ENCODE data around the gene HMCN2. TPM values are rescaled to one million over a fixed set of nuclear protein-coding genes. Genes with fewer than 3 reads are reported as not detected.

HMCN2 gene
- 4.1 TPM for polyA plus RNA-seq (2012; ENCODE audit: insufficient read depth, insufficient read length, low read depth)

DNA sequence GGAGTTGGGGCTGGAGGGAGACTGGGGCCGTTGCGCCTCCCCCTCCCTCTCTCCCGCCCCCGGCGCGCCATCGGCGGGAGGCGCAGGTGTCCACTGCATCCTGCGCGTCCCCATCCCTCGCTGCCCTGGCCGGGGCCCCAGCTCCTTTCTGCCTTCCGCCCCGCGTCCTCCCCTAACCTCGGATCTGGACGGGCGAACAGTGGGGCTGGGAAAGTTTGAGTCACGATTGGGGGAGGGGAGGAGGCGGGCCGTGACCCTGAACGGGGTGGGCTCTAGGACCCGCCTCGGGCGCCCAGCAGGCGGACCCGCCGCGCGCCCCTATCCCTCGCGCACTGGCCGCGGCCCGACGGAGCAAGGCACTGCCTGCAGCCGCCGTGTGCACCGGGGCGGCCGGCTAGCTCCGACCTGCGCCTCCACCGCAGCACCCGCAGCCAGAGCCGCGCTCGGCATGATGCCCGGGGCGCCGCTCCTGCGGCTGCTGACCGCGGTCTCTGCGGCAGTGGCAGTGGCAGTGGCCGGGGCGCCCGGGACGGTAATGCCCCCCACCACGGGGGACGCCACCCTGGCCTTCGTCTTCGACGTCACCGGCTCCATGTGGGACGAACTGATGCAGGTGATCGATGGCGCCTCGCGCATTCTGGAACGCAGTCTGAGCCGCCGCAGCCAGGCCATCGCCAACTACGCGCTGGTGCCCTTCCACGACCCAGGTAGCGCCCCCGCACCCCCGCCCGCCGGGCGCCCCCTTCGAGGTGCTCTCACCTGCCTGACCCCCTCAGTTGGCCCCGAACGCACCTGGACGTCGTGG lies at the start of gene HMCN2:
HMCN2 (plus strand) TSS at position 330 of the 805 bp plus-strand sequence; CDS start at position 449, 119 bp downstream.
- DNase-seq, result peak; percentile 76
- TF ChIP-seq CTCF (IDR thresholded peaks at IDR 0.05; ENCODE audit: low read depth, low read length), result no peak
- Histone ChIP-seq H3K36me3 (no peaks in the 10 kb centered on the region), H3K9me3 (no peaks in the 10 kb centered on the region), H3K4me1 (peaks cover 7% of the 10 kb centered on the region), H3K4me3 (ENCODE audit: low read depth, low read length) (peak within 1 kb of the TSS; percentile 46), H3K27me3 (no peaks in the 10 kb centered on the region)

DNA sequence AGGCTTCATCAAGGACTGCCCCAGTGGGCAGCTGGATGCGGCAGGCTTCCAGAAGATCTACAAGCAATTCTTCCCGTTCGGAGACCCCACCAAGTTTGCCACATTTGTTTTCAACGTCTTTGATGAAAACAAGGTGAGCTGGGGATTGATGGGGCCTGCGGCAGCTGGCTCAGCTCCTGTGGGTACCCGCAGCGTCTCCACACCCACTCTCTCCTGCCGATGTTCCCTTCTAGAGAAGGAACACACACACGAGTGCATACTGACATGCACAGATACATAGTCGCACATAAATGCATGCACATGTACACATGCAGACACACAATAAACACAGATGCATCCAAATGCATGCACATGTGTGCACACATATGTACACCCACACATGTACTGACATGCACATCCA lies 47.7 kb upstream of the HMCN2 start:
- TF ChIP-seq CTCF (IDR thresholded peaks at IDR 0.05; ENCODE audit: low read depth, low read length), result no peak
- peaks cover 29% of the 10 kb centered on the region for H3K36me3 ChIP-seq
- H3K4me1 ChIP-seq, result peaks cover 40% of the 10 kb centered on the region
- H3K27me3 ChIP-seq, result no peaks in the 10 kb centered on the region
- DNase-seq, result no peak
- H3K9me3 ChIP-seq, result no peaks in the 10 kb centered on the region
- no peak overlapping the region for H3K4me3 ChIP-seq (ENCODE audit: low read depth, low read length)

DNA sequence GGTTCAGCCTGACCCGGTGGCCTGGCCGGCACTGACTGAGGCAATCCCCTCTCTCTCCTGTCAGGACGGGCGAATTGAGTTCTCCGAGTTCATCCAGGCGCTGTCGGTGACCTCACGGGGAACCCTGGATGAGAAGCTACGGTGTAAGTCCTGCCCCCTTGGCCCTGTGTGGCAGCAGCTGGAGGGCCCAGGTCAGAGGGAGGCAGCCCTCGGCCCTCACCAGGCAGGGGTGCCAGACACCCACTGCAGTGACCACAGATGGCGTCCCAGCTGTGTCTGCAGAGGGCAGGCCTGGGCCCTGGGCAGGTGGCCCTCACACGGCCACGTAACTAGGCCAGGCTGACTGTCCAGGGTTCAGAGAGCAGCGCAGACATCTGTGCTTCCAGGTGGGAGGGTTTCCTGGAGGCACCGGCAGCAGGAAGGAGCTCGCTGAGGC lies 45.9 kb upstream of the HMCN2 start:
- H3K9me3 ChIP-seq, result no peaks in the 10 kb centered on the region

DNA sequence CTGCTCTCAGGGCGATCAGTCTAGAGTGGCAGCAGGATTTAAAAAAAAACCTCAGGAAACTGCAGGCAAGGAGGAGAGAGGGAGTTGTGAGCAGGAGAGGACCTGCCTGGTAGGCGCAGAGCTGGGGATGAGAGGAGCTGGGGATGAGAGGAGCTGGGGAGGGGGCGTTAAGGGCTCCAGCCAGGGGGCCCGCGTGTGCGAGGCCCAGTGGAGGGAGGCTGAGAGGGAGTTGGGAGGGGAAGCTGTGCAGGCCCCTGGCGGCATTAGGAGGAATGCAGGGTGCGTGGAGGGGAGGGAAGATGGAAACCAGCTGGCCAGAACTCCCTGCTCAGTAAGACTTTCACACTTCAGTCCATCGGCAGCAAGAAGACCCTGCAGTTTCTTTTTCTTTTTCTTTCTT lies 45.2 kb upstream of the HMCN2 start:
- peak; percentile 56 for TF ChIP-seq CTCF (IDR thresholded peaks at IDR 0.05; ENCODE audit: low read depth, low read length)
- no peaks in the 10 kb centered on the region for H3K9me3 ChIP-seq
- H3K4me3 ChIP-seq (ENCODE audit: low read depth, low read length), result no peak overlapping the region
- DNase-seq, result peak; percentile 72
- no peaks in the 10 kb centered on the region for H3K27me3 ChIP-seq
- H3K36me3 ChIP-seq, result peaks cover 42% of the 10 kb centered on the region
- peaks cover 21% of the 10 kb centered on the region for H3K4me1 ChIP-seq

More for the DNA sequence above, 45.9 kb upstream of the HMCN2 start:
- Histone ChIP-seq H3K4me3 (ENCODE audit: low read depth, low read length) (no peak overlapping the region), H3K27me3 (no peaks in the 10 kb centered on the region), H3K36me3 (peaks cover 35% of the 10 kb centered on the region), H3K4me1 (peaks cover 27% of the 10 kb centered on the region)
- no peak for DNase-seq
- no peak for TF ChIP-seq CTCF (IDR thresholded peaks at IDR 0.05; ENCODE audit: low read depth, low read length)

DNA sequence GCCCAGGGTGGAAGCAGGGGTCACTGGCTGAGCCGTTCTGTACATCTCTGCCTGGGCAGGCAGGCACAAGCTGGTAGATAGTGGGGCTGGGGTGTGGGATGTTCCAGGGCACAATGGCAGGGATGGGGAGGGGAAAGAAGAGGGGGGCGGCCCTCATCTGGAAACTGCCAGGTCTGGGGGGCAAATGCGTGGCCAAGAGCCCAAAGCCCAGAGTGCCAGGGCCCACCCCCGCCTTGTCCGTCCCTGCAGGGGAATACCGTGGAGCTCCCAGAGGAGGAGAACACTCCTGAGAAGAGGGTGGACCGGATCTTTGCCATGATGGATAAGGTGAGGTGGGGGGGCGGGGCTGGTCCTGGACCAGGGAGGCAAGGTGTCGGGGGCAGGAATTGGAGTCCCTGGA lies 42.7 kb upstream of the HMCN2 start:
- H3K27me3 ChIP-seq, result no peaks in the 10 kb centered on the region
- TF ChIP-seq CTCF (IDR thresholded peaks at IDR 0.05; ENCODE audit: low read depth, low read length), result no peak
- H3K4me1 ChIP-seq, result peaks cover 11% of the 10 kb centered on the region
- DNase-seq, result no peak
- H3K9me3 ChIP-seq, result peaks cover 5% of the 10 kb centered on the region; the same call in 1 of the 2 replicates
- peaks cover 65% of the 10 kb centered on the region for H3K36me3 ChIP-seq
- no peak overlapping the region for H3K4me3 ChIP-seq (ENCODE audit: low read depth, low read length)

DNA sequence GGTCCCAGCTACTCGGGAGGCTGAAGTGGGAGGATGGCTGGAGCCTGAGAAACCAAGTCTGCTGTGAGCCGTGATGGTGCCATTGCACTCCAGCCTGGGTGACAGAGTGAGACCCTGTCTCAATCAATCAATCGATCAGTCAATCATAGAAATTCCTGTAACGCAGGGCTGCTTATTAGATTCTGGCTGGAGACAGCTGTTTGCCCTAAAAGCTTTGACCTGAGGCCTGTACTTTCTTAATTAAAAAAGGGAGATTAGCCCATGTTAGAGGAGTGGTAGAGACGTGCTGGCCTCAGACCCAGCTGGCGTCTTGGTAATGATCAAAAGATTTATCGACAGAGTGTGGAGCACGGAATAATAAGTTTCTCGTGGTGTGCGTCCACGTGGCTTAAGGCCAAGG lies 40.5 kb upstream of the HMCN2 start:
- TF ChIP-seq CTCF (IDR thresholded peaks at IDR 0.05; ENCODE audit: low read depth, low read length), result no peak
- Histone ChIP-seq H3K27me3 (no peaks in the 10 kb centered on the region), H3K36me3 (peaks cover 65% of the 10 kb centered on the region), H3K4me1 (peaks cover 5% of the 10 kb centered on the region), H3K9me3 (peaks cover 5% of the 10 kb centered on the region), H3K4me3 (ENCODE audit: low read depth, low read length) (no peak overlapping the region)
- DNase-seq, result no peak

All from BE2C (cell line).